OCI-LY7 (cell line): ENCODE measurements around the gene DEFB124. TPM values are rescaled to one million over a fixed set of nuclear protein-coding genes. Genes with fewer than 3 reads are reported as not detected.
"Not testable (repeated sequence)": the region's sequence is repeated elsewhere in the genome, so short reads cannot be mapped to it uniquely, and the experiment has no call there.

Source experiments
- BruUV-seq: library from RNA; stranded (reverse); fragments of 400-500 nt; replicated peaks from 2 replicates; lab custom pipeline; 2021; lab: Mats Ljungman, UMichigan
- CTCF ChIA-PET: fragments of 300-600 bp; sonication (Branson Sonifier 250); formaldehyde crosslinking; loops from one replicate; lab custom pipeline; 2022; ENCODE audit warnings: antibody characterized with exemption; ENCODE audit not compliant: unreplicated experiment; lab: Charles Lee
- POLR2A ChIA-PET: fragments of 300-600 bp; sonication (Branson Sonifier 250); formaldehyde crosslinking; loops from one replicate; lab custom pipeline; 2022; ENCODE audit warnings: antibody characterized with exemption; lab: Charles Lee
- DNase-seq: peaks from one replicate; pipeline ENCODE4 v3.0.0-alpha.2; 2015; ENCODE audit warnings: low spot score
- H2AFZ ChIP-seq: fragments of 200-600 bp; sonication (generic), shearing (Covaris generic); 2 replicates; pipeline ENCODE4 v1.6.1; 2014; ENCODE audit warnings: mild to moderate bottlenecking, antibody characterized with exemption, low read length, moderate library complexity
- H3K27ac ChIP-seq: fragments of 200-600 bp; sonication (generic); 2 replicates; pipeline ENCODE4 v1.5.1; 2014; ENCODE audit warnings: mixed run types, low read depth, mild to moderate bottlenecking, moderate library complexity, low read length, inconsistent platforms; ENCODE audit not compliant: poor library complexity, severe bottlenecking
- H3K36me3 ChIP-seq: fragments of 200-600 bp; sonication (generic); 2 replicates; pipeline ENCODE4 v1.6.1; 2014; ENCODE audit warnings: mild to moderate bottlenecking, antibody characterized with exemption, low read length, moderate library complexity, mixed read lengths; ENCODE audit not compliant: insufficient read depth
- H3K4me1 ChIP-seq: fragments of 200-600 bp; sonication (generic); 2 replicates; pipeline ENCODE4 v1.5.1; 2014; ENCODE audit warnings: mild to moderate bottlenecking, low read length; ENCODE audit not compliant: insufficient read depth, poor library complexity, severe bottlenecking
- H3K4me2 ChIP-seq: fragments of 200-600 bp; sonication (generic); 2 replicates; pipeline ENCODE4 v1.6.1; 2014; ENCODE audit warnings: mild to moderate bottlenecking, low read length
- H3K4me3 ChIP-seq: fragments of 200-600 bp; sonication (generic); 2 replicates; pipeline ENCODE4 v1.5.1; 2014; ENCODE audit warnings: mild to moderate bottlenecking, low read depth, low read length; ENCODE audit not compliant: poor library complexity, severe bottlenecking
- H3K79me2 ChIP-seq: fragments of 200-600 bp; sonication (generic); 2 replicates; pipeline ENCODE4 v1.6.1; 2016; ENCODE audit warnings: low read depth, mild to moderate bottlenecking, low read length, moderate library complexity, mixed read lengths; ENCODE audit not compliant: insufficient read depth
- H3K9me2 ChIP-seq: fragments of 200-600 bp; sonication (generic); 2 replicates; pipeline ENCODE4 v1.6.1; 2016; ENCODE audit warnings: mild to moderate bottlenecking, low read length, mixed read lengths; ENCODE audit not compliant: insufficient read depth
- H3K9me3 ChIP-seq: fragments of 200-600 bp; sonication (generic); 2 replicates; pipeline ENCODE4 v1.6.1; 2014; ENCODE audit warnings: mild to moderate bottlenecking, mixed run types, low read length, mixed read lengths
- H4K20me1 ChIP-seq: fragments of 200-600 bp; sonication (generic); 2 replicates; pipeline ENCODE4 v1.6.1; 2014; ENCODE audit warnings: mild to moderate bottlenecking, antibody characterized with exemption, low read length, moderate library complexity, mixed read lengths; ENCODE audit not compliant: insufficient read depth
- EZH2phosphoT487 ChIP-seq: fragments of 200-600 bp; sonication (generic); IDR thresholded peaks from 2 replicates; pipeline ENCODE4 v1.6.1; 2018; ENCODE audit warnings: low read depth, borderline replicate concordance, mild to moderate bottlenecking, mixed run types, antibody characterized with exemption, low read length, moderate library complexity, mixed read lengths
- intact Hi-C: fragments of 100-400 bp; cut with micrococcal nuclease; formaldehyde crosslinking; loops from one replicate; pipeline ENCODE4 v1.10.0; 2022; ENCODE audit not compliant: unreplicated experiment
- total RNA-seq, 2 experiments: library from RNA; depleted of rRNA in 1 of 2; stranded (reverse); fragments of >200 nt in 1 of 2; shearing (Covaris generic) in 1 of 2; gene quantifications; 2 replicates each; pipeline ENCODE4 v1.2.3, GENCODE V29; 2014 to 2022
- TF ChIP-seq, protein P1 (sequence below): fragments of 200-600 bp; sonication (generic); conservative IDR thresholded peaks from 2 replicates; pipeline ENCODE4 v1.5.1; 2014; ENCODE audit warnings: mild to moderate bottlenecking, antibody characterized with exemption, low read length, moderate library complexity, mixed read lengths

The DEFB124 gene
- total RNA-seq, 2 experiments from 2014 or later = not detected

DNA sequence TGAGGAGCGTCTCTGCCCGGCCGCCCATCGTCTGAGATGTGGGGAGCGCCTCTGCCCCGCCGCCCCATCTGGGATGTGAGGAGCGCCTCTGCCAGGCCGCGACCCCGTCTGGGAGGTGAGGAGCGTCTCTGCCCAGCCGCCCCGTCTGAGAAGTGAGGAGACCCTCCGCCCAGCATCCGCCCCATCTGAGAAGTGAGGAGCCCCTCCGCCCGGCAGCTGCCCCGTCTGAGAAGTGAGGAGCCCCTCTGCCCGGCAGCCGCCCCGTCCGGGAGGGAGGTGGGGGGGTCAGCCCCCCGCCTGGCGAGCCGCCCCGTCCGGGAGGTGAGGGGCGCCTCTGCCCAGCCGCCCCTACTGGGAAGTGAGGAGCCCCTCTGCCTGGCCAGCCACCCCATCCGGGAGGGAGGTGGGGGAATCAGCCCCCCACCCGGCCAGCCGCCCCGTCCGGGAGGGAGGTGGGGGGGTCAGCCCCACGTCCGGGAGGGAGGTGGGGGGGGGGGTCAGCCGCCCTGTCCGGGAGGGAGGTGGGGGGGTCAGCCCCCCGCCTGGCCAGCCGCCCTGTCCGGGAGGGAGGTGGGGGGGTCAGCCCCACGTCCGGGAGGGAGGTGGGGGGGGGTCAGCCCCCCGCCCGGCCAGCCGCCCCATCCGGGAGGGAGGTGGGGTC is 47.9 kb downstream of the DEFB124 start:
- POLR2A ChIA-PET, BruUV-seq, CTCF ChIA-PET: not testable (repeated sequence)

DNA sequence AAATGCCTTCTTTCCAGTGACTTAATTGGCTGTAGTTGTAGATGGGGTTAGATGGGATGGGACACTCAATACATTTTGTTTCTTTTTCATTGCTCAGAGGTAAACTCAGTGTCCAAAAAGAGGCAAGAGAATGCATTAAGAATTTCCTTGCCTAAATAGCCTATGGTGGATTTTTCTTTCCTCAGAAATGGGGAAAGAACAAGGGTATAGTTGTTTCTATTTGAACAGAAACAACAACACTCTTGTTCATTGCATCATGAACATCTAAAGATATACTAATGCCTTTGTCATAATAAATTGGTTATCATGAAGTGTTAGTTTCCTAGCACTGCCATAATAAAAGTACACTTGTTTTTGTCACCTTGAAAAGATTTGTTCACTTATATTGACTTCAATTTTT is 49.1 kb downstream of the DEFB124 start:
- DNase-seq = no peak
- no TSS peak for BruUV-seq
- no peaks in the 10 kb centered on the region for H3K79me2 ChIP-seq
- no peaks in the 10 kb centered on the region for H4K20me1 ChIP-seq
- no peak overlapping the region for H3K27ac ChIP-seq
- no peak for TF ChIP-seq EZH2phosphoT487
- TF ChIP-seq, protein P1, sequence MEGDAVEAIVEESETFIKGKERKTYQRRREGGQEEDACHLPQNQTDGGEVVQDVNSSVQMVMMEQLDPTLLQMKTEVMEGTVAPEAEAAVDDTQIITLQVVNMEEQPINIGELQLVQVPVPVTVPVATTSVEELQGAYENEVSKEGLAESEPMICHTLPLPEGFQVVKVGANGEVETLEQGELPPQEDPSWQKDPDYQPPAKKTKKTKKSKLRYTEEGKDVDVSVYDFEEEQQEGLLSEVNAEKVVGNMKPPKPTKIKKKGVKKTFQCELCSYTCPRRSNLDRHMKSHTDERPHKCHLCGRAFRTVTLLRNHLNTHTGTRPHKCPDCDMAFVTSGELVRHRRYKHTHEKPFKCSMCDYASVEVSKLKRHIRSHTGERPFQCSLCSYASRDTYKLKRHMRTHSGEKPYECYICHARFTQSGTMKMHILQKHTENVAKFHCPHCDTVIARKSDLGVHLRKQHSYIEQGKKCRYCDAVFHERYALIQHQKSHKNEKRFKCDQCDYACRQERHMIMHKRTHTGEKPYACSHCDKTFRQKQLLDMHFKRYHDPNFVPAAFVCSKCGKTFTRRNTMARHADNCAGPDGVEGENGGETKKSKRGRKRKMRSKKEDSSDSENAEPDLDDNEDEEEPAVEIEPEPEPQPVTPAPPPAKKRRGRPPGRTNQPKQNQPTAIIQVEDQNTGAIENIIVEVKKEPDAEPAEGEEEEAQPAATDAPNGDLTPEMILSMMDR = no peak
- H3K4me1 ChIP-seq = no peaks in the 10 kb centered on the region
- no peaks in the 10 kb centered on the region for H3K9me2 ChIP-seq
- no peaks in the 10 kb centered on the region for H3K9me3 ChIP-seq
- H2AFZ ChIP-seq = no peak overlapping the region
- ChIA-PET CTCF (no interaction called here), POLR2A (no interaction called here)
- intact Hi-C loops = no loop called here
- H3K36me3 ChIP-seq = no peaks in the 10 kb centered on the region
- no peak overlapping the region for H3K4me2 ChIP-seq
- H3K4me3 ChIP-seq = no peak overlapping the region

More for the DNA sequence above, 47.9 kb downstream of the DEFB124 start:
- DNase-seq, H3K4me1 ChIP-seq, H2AFZ ChIP-seq, intact Hi-C loops, H3K4me3 ChIP-seq, H3K4me2 ChIP-seq, H3K79me2 ChIP-seq, H3K9me3 ChIP-seq, H4K20me1 ChIP-seq, H3K27ac ChIP-seq, H3K36me3 ChIP-seq, H3K9me2 ChIP-seq: not testable (repeated sequence)

DNA sequence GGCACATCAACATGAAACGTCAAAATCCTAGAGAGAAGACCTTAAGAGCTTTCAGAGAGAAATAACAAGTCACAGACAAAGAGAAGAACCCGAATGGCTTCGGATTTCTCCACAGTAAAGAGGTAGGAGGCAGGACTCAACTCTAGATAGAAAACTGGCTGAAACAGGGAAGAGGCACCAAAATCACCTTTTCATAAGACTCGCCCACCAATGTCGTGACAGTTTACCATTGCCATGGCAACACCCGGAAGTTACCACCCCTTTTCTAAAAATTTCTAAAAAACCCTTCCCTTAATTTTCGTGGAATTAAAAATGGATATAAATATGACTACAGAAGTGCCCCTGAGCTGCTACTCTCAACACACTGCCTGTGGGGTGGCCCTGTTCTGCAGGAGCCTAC is 56.6 kb downstream of the DEFB124 start:
- H2AFZ ChIP-seq = no peak overlapping the region
- no peak overlapping the region for H3K4me2 ChIP-seq
- POLR2A ChIA-PET = no interaction called here
- no peak overlapping the region for H3K27ac ChIP-seq
- no peaks in the 10 kb centered on the region for H4K20me1 ChIP-seq
- H3K4me3 ChIP-seq = no peak overlapping the region
- intact Hi-C loops = no loop called here
- no peaks in the 10 kb centered on the region for H3K9me3 ChIP-seq
- no peak for DNase-seq
- no peaks in the 10 kb centered on the region for H3K4me1 ChIP-seq
- no peaks in the 10 kb centered on the region for H3K36me3 ChIP-seq
- no TSS peak for BruUV-seq
- CTCF ChIA-PET = no interaction called here
- no peaks in the 10 kb centered on the region for H3K79me2 ChIP-seq
- TF ChIP-seq, protein P1 = no peak
- no peak for TF ChIP-seq EZH2phosphoT487
- no peaks in the 10 kb centered on the region for H3K9me2 ChIP-seq
